ENCODE results near the gene SLC35F3.
"Not testable (repeated sequence)": the region's sequence is repeated elsewhere in the genome, so short reads cannot be mapped to it uniquely, and the experiment has no call there.

DNA sequence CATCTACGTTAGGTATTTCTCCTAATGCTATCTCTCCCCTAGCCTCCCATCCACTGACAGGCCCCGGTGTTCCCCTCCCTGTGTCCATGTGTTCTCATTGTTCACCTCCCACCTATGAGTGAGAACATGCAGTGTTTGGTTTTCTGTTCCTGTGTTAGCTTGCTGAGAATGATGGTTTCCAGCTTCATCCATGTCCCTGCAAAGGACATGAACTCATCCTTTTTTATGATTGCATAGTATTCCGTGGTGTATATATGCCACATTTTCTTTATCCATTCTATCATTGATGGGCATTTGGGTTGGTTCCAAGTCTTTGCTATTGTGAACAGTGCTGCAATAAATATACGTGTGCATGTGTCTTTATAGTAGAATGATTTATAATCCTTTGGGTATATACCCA, 247.9 kb downstream of the SLC35F3 start:
- TF ChIP-seq, protein P1, sequence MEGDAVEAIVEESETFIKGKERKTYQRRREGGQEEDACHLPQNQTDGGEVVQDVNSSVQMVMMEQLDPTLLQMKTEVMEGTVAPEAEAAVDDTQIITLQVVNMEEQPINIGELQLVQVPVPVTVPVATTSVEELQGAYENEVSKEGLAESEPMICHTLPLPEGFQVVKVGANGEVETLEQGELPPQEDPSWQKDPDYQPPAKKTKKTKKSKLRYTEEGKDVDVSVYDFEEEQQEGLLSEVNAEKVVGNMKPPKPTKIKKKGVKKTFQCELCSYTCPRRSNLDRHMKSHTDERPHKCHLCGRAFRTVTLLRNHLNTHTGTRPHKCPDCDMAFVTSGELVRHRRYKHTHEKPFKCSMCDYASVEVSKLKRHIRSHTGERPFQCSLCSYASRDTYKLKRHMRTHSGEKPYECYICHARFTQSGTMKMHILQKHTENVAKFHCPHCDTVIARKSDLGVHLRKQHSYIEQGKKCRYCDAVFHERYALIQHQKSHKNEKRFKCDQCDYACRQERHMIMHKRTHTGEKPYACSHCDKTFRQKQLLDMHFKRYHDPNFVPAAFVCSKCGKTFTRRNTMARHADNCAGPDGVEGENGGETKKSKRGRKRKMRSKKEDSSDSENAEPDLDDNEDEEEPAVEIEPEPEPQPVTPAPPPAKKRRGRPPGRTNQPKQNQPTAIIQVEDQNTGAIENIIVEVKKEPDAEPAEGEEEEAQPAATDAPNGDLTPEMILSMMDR (IDR thresholded peaks at IDR 0.05): not testable (repeated sequence)
- TF ChIP-seq POLR2A (IDR thresholded peaks at IDR 0.05): not testable (repeated sequence)
